GM18526 (cell line): Measurements from ENCODE around the gene LCE2C.
"Not testable (repeated sequence)": the region's sequence is repeated elsewhere in the genome, so short reads cannot be mapped to it uniquely, and the experiment has no call there.

Source experiments
- POLR2A ChIP-seq: IDR thresholded peaks from 3 replicates; pipeline ENCODE4 v1.6.1; 2011; ENCODE audit not compliant: insufficient read length; ENCODE audit errors: extremely low read depth

The LCE2C gene

DNA sequence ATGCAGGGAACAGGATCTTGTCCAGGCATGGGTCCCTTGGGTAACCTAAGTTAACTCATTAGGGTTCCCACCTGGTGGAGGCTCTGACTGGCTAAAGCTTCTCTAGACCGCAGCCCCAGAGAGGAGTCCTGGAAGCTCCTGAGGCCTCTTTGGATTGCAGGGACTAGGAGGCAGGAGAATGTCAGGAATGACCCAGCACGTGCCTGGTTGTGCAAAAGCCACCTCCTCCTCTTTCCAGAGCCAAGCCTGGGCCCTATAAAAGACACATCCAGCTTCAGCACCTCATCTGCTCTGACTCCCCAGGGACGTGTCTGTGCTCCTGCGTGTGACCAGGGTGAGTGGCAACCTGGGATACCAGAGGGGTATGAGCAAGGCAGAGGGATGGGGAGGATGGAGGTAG, 10.7 kb downstream of the LCE2C start, which contains the start of gene LCE2B:
TSS of gene LCE2B (plus strand) at position 301 of the 400 bp plus-strand sequence. CDS start 721 bp downstream, outside the sequence.
- not testable (repeated sequence) for TF ChIP-seq POLR2A

DNA sequence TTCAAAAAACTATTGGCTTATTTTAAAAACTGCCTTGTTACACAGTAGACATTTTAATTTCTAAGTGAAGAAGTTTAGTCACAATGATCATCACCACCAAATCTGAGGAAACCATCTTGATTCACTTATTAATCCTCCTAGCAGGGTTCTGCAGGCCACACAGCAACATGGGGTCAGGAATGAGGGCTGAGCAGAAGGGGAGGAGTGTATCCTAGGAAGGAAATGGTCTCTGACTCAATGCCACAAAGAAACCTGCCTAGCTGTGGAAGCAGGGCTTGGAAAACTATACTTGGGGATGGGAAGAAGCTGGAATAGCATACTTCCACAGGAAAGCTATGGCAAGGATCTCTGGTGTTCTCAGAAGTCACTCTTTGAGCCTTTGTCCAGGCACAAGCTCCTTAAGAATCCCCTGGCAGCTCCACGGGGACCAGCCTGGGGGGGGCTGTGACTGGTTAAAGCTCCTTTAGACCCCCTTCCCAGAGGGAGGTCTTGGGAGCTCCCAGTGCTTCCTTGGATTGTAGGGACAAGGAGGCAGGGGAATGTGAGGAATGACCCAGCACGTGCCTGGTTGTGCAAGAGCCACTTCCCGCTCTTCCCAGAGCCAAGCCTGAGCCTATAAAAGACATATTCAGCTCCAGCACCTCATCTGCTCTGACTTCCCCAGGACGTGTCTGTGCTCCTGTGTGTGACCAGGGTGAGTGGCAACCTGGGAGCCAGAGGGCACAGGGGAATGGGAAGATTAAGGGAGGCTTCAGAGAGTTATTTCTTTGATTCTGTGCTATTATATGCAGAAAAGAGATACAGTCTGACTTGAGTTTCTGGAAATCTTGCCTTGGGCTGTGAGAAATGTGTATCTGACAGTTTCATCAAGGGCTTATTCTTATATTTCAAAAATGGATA, 22.9 kb downstream of the LCE2C start, which contains the start of gene LCE2A:
TSS of gene LCE2A (plus strand) at position 645 of the 900 bp plus-strand sequence. CDS start 557 bp downstream, outside the sequence.
- TF ChIP-seq POLR2A: no peak

GRCh38 chr1:152699746-152700145, 24.7 kb downstream of the LCE2C start:
- no peak for TF ChIP-seq POLR2A

DNA sequence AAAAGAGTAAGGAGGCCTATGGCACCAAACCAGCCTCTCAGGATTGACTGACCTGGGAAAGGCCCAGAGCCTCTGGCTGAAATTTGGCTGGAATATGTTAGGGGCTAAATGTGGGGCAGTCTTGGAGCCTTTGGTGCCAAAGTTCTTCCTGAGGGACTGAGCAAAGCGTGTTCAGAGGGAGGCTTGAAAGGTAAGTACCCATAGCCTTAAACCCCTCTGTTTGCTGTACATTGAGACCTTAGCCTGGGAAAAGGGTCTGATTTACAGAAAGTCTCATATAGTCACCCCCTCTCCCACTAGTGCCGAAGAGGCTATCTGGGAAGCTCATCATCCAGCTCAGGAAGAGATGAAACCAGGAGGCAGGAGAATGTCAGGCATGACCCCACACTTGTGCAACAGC, 32.8 kb downstream of the LCE2C start, which contains the start of gene LCE4A:
TSS of gene LCE4A (plus strand) at position 301 of the 400 bp plus-strand sequence. CDS start 916 bp downstream, outside the sequence.
- no peak for TF ChIP-seq POLR2A

- no peak for TF ChIP-seq POLR2A
Measured at GRCh38 chr1:152718238-152718637, 43.2 kb downstream of the LCE2C start.

DNA sequence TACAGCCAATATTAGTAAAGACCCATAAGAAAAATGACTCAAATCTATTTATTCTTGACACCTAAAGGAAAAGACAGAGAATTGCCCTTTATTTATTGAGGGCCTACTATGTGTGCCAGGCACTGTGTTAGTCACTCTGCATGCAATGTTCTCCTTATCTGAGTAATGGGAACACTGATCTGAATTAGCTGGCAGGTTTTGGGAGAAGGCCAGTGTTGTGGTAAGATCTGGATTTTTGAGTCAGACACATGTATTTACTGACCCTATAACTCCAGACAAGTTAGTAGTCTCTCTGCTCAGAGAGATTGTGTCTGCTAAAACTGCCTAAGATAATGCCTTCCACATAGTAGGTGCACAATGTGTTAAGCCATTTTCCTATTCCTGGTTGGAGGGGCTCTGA, 50.2 kb downstream of the LCE2C start:
- no peak for TF ChIP-seq POLR2A
